BLaER1 (cell line): ENCODE results near the gene DENND1A.

Experiments
- H3K27ac ChIP-seq: shearing (Covaris generic); formaldehyde crosslinking; 2 replicates; pipeline ENCODE4 v1.8.1; 2022
- H3K27me3 ChIP-seq: shearing (Covaris generic); formaldehyde crosslinking; 2 replicates; pipeline ENCODE4 v1.8.1; 2022
- H3K36me3 ChIP-seq: shearing (Covaris generic); formaldehyde crosslinking; 2 replicates; pipeline ENCODE4 v1.8.1; 2022
- H3K4me1 ChIP-seq: shearing (Covaris generic); formaldehyde crosslinking; 2 replicates; pipeline ENCODE4 v1.8.1; 2022
- H3K4me2 ChIP-seq: shearing (Covaris generic); formaldehyde crosslinking; 2 replicates; pipeline ENCODE4 v1.8.1; 2022
- H3K4me3 ChIP-seq: shearing (Covaris generic); formaldehyde crosslinking; 2 replicates; pipeline ENCODE4 v1.8.1; 2022
- H3K9ac ChIP-seq: shearing (Covaris generic); formaldehyde crosslinking; 2 replicates; pipeline ENCODE4 v1.8.1; 2022
- H3K9me3 ChIP-seq: shearing (Covaris generic); formaldehyde crosslinking; 2 replicates; pipeline ENCODE4 v1.8.1; 2022
- H4K20me1 ChIP-seq: shearing (Covaris generic); formaldehyde crosslinking; 2 replicates; pipeline ENCODE4 v1.8.1; 2022
- Cebpa-rat ChIP-seq: shearing (Covaris generic); IDR thresholded peaks from 2 replicates; pipeline ENCODE4 v1.8.1; 2022

The DENND1A gene

DNA sequence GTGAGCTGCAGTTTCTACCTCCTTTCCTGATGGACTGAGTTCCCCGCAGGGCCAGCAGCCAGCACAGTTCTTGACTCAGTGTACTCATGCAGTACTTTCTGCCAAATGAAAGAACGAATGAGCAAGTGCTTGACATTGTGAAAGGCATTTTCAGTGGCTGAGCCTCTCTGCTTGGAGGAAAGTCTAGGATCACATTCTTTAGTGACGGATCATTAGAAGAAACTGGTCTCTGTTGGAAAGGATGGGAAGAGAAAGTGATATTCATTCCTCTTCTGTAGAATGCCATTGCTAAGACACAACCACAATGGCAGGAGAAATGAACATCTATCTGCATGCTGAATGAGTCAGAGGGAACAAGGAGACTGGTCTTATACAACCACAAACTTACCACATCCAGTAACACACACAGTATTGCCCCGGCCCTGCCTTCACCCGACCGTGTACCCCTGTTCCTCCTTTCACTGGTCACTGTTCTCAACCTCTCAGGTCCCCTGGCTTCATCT is 367.0 kb downstream of the DENND1A start:
- no peak overlapping the region for H3K9ac ChIP-seq
- peaks cover 14% of the 10 kb centered on the region; the same call in 1 of the 2 replicates for H3K36me3 ChIP-seq
- H3K9me3 ChIP-seq, result 0 out of 2 replicates have a peak, but pooled peaks cover 3% of the 10 kb centered on the region
- H3K27me3 ChIP-seq, result no peaks in the 10 kb centered on the region
- no peaks in the 10 kb centered on the region for H4K20me1 ChIP-seq
- H3K4me1 ChIP-seq, result peaks cover 4% of the 10 kb centered on the region; the same call in 1 of the 2 replicates
- no peak overlapping the region for H3K4me3 ChIP-seq
- H3K27ac ChIP-seq, result no peak overlapping the region
- H3K4me2 ChIP-seq, result no peak overlapping the region
- TF ChIP-seq Cebpa-rat, result no peak

DNA sequence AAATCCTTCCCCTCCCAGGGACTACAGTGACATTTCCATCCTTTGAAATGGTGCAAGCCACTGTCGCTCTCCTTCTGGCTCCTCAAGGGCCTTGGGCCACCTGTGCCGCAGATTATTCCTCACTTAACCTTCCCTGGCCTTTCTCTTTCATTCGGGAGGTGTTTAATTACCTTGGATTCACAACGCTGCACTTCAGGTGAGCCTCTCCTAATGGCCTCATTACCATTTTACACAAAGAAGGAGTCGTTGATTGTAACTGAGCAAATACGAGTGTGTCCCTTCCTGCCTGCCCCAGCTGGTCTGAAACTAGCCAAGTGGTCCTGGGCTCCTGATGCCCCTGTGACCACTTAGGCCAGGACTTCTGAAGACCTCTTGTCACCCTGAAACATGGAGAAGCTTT is 368.9 kb downstream of the DENND1A start:
- Histone ChIP-seq H3K4me3 (no peak overlapping the region), H3K4me2 (no peak overlapping the region), H3K9me3 (0 out of 2 replicates have a peak, but pooled peaks cover 3% of the 10 kb centered on the region), H4K20me1 (no peaks in the 10 kb centered on the region), H3K27me3 (no peaks in the 10 kb centered on the region), H3K4me1 (peaks cover 22% of the 10 kb centered on the region), H3K9ac (no peak overlapping the region), H3K36me3 (peaks cover 17% of the 10 kb centered on the region; the same call in 1 of the 2 replicates), H3K27ac (no peak overlapping the region)
- TF ChIP-seq Cebpa-rat, result no peak

DNA sequence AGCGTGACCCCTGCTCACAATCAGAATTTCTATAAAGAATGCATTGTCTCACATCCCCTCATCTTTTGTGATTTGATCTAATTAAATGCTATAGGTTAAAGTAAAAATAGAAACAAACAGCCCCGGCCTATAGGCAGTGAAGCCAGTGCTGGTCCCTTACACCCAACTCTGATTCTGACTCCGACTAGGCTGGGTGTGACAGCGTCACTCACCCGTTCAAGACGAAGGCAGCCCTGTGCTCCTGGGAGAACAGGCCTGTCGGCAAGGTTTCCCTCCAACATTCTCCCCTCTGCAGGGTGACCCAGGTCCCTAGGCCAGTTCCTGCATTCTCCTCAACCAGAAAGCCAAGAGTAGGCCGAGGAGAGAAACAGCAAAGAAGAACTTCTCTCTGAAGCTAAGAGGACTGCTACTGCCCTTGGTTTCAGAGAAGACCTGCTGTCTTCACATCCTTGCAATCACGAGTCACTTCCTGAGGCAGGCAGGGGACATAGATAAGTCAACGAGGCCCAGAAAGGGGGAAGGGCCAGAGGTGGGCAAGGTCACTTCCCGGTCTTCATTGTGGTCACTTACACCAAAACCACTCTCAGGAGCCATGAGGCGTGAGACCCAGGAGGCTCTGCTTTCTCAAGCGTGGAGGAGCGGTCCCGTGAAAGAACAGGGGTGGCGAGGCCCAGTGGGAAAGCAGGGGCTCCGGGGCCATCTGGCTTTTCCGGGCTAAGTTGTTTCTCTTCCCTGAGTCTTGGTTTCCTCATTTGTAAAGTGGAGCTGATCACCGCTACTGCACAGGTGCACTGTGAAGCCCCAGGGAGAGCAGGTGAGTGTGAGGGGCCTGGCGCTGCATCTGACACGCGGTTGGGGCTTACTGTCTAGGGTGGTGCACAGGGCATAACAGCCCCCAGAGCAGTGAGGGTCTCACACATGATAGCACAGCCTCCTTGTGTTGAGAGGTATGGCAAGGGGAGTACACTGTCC is 373.2 kb downstream of the DENND1A start:
- Histone ChIP-seq H3K4me1 (peaks cover 27% of the 10 kb centered on the region), H3K9ac (no peak overlapping the region), H3K27me3 (no peaks in the 10 kb centered on the region), H3K27ac (peak overlapping the region; percentile 45; the same call in 1 of the 2 replicates), H3K36me3 (peaks cover 26% of the 10 kb centered on the region), H3K9me3 (0 out of 2 replicates have a peak, but pooled peaks cover 3% of the 10 kb centered on the region), H4K20me1 (no peaks in the 10 kb centered on the region), H3K4me3 (no peak overlapping the region), H3K4me2 (peak overlapping the region; percentile 76)
- no peak for TF ChIP-seq Cebpa-rat

DNA sequence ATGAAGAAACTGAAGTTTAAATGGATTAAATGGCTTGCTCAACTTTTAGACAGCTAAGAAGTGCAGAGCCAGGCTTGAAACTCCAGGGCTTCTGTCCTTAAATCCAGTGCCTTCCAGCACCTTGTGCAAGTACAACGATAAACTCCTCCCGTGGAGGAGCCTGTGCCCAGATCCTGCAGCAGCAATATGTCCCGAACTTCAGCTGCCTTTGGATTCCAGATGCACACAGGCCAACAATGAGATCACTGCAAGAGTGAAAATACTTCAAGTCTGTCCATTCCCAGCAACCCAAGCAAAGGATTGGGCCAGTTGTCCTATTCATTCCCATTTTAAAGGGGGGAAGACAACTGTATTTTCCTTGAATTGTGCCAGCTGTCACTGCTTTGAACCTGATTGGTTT is 374.3 kb downstream of the DENND1A start:
- H3K4me3 ChIP-seq, result no peak overlapping the region
- no peak overlapping the region for H3K4me2 ChIP-seq
- no peak overlapping the region for H3K27ac ChIP-seq
- H3K36me3 ChIP-seq, result peaks cover 25% of the 10 kb centered on the region
- peaks cover 37% of the 10 kb centered on the region for H3K4me1 ChIP-seq
- no peak overlapping the region for H3K9ac ChIP-seq
- 0 out of 2 replicates have a peak, but pooled peaks cover 3% of the 10 kb centered on the region for H3K9me3 ChIP-seq
- H4K20me1 ChIP-seq, result no peaks in the 10 kb centered on the region
- no peak for TF ChIP-seq Cebpa-rat
- H3K27me3 ChIP-seq, result no peaks in the 10 kb centered on the region

- Histone ChIP-seq H3K27ac (no peak overlapping the region), H4K20me1 (no peaks in the 10 kb centered on the region), H3K4me1 (peaks cover 50% of the 10 kb centered on the region), H3K9me3 (no peaks in the 10 kb centered on the region), H3K27me3 (no peaks in the 10 kb centered on the region), H3K4me3 (no peak overlapping the region), H3K4me2 (no peak overlapping the region), H3K9ac (no peak overlapping the region), H3K36me3 (peaks cover 20% of the 10 kb centered on the region)
- TF ChIP-seq Cebpa-rat, result no peak
Measured at GRCh38 chr9:123552530-123552929, 377.4 kb downstream of the DENND1A start.

GRCh38 chr9:123551734-123552133 is 378.2 kb downstream of the DENND1A start:
- H3K36me3 ChIP-seq, result peaks cover 20% of the 10 kb centered on the region
- H3K9ac ChIP-seq, result no peak overlapping the region
- H3K4me3 ChIP-seq, result no peak overlapping the region
- H3K4me1 ChIP-seq, result peaks cover 42% of the 10 kb centered on the region
- no peak for TF ChIP-seq Cebpa-rat
- no peaks in the 10 kb centered on the region for H3K9me3 ChIP-seq
- H3K27ac ChIP-seq, result no peak overlapping the region
- no peak overlapping the region for H3K4me2 ChIP-seq
- no peaks in the 10 kb centered on the region for H4K20me1 ChIP-seq
- H3K27me3 ChIP-seq, result no peaks in the 10 kb centered on the region

GRCh38 chr9:123550797-123551196 is 379.1 kb downstream of the DENND1A start:
- peaks cover 34% of the 10 kb centered on the region for H3K4me1 ChIP-seq

GRCh38 chr9:123550012-123550411 is 379.9 kb downstream of the DENND1A start:
- no peaks in the 10 kb centered on the region for H3K9me3 ChIP-seq

More at GRCh38 chr9:123550797-123551196, 379.1 kb downstream of the DENND1A start:
- no peak overlapping the region for H3K4me3 ChIP-seq
- H3K36me3 ChIP-seq, result peaks cover 15% of the 10 kb centered on the region
- no peak for TF ChIP-seq Cebpa-rat
- no peak overlapping the region for H3K9ac ChIP-seq
- H3K27me3 ChIP-seq, result no peaks in the 10 kb centered on the region
- no peak overlapping the region for H3K4me2 ChIP-seq
- H4K20me1 ChIP-seq, result no peaks in the 10 kb centered on the region
- H3K9me3 ChIP-seq, result no peaks in the 10 kb centered on the region
- no peak overlapping the region for H3K27ac ChIP-seq

GRCh38 chr9:123548741-123549545 is 381.0 kb downstream of the DENND1A start:
- Histone ChIP-seq H3K9me3 (no peaks in the 10 kb centered on the region), H3K4me1 (peaks cover 34% of the 10 kb centered on the region), H3K4me2 (no peak overlapping the region), H3K9ac (no peak overlapping the region), H3K27me3 (no peaks in the 10 kb centered on the region), H3K27ac (no peak overlapping the region), H3K4me3 (no peak overlapping the region), H4K20me1 (no peaks in the 10 kb centered on the region), H3K36me3 (peaks cover 3% of the 10 kb centered on the region; the same call in 1 of the 2 replicates)
- no peak for TF ChIP-seq Cebpa-rat

More at GRCh38 chr9:123550012-123550411, 379.9 kb downstream of the DENND1A start:
- Histone ChIP-seq H3K4me2 (no peak overlapping the region), H3K4me1 (peaks cover 34% of the 10 kb centered on the region), H3K4me3 (no peak overlapping the region), H4K20me1 (no peaks in the 10 kb centered on the region), H3K27me3 (no peaks in the 10 kb centered on the region), H3K9ac (no peak overlapping the region), H3K27ac (no peak overlapping the region), H3K36me3 (peaks cover 7% of the 10 kb centered on the region)
- TF ChIP-seq Cebpa-rat, result no peak
